GM21360 (cell line): ENCODE results near the gene SNTG2.

Source experiments
- ATAC-seq: cut with Tn5 transposase; IDR thresholded peaks from one replicate; pipeline ENCODE4 v1.9.1; 2021; ENCODE audit warnings: mild to moderate bottlenecking, moderate library complexity; ENCODE audit not compliant: unreplicated experiment

SNTG2 gene

DNA sequence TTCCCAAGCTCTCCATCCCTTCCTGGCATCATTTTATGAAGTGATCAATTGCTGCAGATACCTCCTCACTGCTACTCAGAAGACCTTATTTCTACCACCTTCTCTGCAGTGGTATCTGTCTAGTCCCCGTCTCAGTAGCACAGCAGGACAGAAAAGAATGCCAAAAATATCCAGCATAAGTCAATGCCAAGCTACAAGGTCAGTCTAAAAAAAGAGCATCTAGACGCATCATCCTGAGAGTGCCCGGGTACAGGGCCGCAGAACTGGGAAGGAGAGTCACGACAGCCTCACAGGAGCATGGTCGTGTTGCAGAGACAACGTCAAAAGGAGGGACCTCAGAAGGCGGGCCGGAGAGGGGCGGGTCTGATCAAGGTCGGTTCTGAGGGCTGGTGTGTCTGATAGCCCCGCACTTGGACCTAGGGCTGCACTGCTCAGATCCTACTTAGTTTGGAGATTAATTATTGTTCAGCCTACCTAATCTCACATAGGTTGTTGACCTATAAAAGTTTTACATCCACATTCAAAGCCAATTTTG is 24.3 kb upstream of the SNTG2 start:
- no peak for ATAC-seq

DNA sequence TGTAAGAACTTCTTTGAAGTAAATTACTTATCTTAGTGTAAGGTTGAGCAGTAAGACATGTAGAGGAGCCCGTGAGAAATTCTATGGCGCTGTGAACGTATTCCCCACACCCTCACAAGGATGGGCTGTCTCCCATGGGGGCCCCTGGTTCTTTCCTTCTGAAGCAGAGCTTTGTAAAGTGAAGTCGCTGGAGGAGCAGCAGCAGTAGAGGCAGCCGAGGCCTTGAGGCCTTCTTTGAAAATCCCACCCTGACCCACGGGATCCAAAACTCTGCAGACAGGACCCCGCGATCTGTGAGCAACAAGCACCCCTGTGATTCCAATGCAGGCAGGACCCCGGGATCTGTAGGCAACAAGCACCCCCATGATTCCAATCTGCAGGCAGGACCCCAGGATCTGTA is 23.8 kb upstream of the SNTG2 start:
- ATAC-seq: no peak

DNA sequence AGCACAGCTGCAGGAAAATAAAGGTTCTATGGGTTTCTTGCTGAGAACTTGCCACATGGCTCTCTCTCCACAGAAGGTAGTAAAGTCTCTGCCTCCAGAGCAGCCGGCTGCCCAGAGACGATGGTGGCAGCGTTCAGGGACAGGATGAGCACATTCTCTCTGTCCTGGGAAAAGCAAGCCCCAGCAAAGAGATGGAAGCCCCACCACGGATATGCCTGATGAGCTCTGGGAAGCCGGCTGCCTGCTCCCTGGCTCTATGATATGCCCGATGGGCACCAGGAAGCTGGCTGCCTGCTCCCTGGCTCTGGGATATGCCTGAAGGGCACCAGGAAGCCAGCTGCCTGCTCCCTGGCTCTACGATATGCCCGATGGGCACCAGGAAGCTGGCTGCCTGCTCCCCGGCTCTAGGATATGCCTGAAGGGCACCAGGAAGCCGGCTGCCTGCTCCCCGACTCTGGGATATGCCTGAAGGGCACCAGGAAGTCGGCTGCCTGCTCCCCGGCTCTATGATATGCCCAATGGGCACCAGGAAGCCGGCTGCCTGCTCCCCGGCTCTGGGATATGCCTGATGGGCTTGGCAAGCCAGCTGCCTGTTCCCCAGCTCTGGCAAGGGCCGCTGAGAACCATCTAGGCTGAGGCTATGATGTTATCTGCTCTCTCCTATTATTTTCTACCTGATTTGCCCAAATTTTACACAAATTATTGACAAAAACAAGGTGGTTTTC is 21.5 kb upstream of the SNTG2 start:
- no peak for ATAC-seq

DNA sequence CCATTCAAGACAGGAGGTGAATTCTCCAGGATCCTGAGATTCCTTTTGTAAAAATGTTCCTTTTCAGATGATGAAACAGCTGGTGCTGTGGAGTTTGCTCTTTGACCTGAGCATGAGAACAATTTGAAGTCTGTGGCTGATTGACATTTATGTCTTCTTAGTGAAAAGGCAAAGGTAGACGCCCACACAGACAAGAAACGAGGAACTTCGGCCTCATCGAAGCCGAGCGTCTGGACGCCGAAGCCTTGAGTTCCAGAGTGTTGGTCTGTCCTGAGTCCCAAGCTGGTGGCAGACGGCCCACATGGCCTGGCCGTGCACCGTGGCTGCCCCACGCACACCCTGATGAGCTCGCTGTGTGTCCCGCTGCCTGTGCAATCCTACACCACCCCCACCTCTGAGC is 20.7 kb upstream of the SNTG2 start:
- no peak for ATAC-seq

DNA sequence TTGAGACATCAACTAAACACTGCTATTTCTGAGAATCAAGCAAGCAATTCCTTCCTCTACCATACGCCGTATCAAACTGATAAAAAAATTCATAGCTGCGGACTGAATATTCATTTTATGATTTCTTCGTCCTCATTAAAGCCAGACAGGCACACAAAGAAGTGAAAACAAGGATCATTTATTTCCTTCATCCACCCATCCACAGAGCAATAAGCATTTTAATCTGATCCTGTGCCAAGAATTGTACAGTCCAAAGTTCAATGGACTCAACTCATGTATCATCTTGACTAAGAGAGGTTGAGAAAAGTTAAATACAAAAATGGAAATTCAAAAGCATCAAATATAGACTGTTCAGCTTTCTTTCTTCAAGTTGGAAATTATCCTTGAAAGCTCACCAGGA is 19.7 kb upstream of the SNTG2 start:
- no peak for ATAC-seq

DNA sequence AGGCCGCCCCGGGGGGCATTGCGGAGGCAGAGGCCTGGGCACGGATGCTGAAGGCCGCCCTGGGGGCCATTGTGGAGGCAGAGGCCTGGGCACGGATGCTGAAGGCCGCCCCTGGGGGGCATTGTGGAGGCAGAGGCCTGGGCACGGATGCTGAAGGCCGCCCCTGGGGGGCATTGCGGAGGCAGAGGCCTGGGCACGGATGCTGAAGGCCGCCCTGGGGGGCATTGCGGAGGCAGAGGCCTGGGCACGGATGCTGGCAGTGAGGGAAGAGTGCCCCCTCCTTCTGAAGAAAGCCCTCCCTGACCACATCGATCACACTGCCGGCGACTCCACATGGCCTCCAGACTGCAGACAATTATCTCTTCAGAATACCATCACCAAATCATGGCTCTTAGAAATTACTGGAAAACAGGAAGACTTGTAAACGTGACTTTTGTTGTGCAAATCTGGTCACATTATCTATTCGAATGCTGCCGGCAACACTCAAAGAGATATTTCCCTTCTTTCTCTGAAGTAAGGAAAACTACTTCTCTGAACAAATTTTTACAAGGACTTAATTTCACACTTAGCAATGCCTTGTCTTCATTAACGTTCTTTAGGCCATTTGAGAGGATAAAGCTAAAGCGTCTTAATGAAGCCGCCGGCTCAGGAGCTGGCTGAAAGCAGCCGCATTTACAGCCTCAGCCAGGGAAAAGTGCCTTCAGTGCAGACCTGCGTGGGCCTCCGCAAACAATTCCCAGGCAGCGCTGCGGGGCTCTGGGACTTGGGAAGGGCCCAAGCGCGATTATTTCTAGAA is 18.1 kb upstream of the SNTG2 start:
- no peak for ATAC-seq

DNA sequence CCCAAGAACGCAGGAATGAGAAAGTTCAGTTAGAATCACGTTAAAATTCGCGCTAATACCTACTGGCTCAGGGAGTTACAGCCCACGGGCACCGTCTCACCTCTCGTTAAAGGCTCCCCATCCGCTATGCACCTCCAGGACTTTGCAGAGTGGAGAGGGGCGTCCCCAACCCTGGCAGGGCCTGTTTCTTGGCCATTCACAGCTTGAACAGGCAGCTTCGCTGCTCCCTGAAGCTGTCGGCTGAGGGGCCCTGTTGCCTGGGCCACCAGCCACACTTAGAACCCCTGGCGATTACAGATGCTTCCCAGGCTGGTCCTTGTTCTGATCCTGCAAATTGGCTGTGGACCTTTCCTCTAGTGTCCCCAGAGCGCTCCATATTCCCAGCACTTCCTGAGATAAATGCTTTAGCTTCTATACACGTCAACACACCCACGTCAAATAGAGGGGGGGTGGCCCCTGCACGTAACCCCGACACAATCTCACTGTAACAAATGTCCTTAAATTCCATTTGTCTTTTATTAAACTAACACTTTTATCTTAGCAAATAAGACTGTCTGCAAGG is 16.8 kb upstream of the SNTG2 start:
- no peak for ATAC-seq

DNA sequence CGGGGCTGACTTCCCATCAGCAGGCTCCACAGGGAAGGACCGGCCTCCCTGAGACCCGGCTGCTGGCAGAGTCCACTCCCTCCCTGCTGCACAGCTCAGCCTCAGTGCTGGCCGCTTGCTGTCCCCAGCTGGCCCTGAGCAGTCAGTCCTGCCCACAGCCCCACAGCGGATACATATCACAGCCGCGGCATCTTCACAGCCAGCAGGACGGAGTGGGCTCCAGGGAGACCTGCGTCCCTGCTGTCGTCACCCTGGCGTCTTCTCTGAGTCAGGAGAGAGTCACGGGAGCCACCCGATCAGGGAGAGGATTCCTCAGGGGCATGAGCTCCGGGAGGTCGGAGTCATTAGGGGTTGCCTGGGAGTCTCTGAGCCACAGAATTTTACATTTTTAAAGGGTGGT is 13.1 kb upstream of the SNTG2 start:
- ATAC-seq: no peak

DNA sequence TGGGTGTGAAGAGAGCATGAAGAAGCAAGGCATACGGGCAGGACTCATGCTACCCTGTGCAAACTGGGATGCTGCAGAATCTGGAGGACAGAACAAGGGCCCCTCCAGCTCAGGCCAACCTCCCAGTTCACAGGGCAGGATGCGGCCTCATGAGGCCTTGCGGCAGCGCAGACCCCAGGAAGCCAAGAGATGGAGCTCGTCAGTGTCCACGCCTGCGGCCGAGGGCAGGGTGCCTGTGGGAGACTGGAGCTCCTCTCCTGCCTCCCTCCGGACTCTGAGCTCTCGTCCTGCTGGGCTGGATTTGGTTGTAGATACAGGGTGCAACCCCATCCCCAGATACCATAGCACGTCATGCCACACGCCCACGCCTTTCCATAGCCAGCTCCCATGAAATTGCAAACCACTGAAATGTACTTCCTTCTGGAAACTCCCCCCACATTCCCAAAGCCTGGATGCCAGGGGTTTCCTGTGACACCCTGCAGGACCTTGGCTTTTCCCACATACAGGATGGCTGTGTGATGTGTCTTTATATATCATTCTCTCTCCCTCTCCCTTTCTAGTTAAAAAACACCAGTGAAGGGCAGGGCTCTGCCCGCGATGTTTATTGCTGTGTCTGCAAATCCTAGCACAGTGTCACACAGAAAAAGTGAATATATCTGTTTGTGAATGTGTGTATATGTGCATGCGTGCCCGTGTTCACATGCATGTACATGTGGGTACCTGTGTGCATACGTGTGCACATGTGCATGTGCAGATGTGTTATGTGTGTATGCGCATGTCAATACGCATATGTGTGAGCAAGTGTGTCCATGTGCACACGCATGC is 12.3 kb upstream of the SNTG2 start:
- no peak for ATAC-seq

DNA sequence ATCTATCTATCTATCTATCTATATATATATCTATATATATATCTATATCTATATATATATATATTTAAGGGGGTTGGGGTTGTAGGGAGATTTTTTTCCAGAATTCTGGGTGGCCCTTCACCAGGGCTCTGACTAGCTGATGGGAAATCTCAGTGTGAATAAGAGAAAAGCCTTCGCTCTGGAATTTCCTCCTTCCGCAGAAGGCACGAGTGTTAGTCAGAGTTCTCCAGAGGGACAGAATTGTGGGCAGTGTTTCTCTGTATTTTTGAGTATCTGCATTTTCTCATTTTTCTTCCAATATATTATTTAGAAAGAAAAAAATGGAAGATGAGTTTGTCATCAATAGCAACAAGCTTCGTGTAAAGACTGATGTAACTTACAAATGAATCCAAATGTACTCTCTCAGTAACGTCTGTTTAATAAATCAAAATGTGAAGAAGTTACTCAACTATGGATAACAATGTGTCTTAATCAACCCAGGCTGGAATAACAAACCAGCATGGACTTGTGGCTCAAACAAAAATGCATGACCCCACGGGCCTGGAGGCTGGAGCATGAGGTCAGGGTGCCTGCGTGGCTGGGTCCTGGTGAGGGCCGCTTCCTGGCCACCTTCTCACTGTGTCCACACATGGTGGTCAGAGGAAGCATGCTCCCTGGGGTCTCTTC is 10.6 kb upstream of the SNTG2 start:
- ATAC-seq: no peak

DNA sequence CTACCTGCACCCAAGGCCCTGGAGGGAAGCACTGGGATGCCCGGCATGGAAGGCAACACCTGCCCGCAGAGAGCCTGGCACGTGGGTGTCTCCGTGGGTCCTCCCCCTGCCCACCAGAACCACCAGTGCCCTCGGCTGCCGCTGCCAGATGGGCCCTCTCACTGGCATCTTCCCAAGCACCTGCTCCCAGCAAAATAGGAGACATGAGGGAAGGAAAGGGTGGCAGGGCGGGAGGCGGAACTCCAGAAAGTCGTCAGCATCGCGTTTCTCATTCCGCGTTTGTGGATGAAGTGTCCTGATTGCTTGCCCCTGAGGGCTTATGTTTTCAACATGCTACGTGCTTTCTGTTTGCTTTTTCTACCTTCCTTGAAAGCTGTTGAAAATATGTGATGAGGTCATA is 8.8 kb upstream of the SNTG2 start:
- ATAC-seq: no peak

DNA sequence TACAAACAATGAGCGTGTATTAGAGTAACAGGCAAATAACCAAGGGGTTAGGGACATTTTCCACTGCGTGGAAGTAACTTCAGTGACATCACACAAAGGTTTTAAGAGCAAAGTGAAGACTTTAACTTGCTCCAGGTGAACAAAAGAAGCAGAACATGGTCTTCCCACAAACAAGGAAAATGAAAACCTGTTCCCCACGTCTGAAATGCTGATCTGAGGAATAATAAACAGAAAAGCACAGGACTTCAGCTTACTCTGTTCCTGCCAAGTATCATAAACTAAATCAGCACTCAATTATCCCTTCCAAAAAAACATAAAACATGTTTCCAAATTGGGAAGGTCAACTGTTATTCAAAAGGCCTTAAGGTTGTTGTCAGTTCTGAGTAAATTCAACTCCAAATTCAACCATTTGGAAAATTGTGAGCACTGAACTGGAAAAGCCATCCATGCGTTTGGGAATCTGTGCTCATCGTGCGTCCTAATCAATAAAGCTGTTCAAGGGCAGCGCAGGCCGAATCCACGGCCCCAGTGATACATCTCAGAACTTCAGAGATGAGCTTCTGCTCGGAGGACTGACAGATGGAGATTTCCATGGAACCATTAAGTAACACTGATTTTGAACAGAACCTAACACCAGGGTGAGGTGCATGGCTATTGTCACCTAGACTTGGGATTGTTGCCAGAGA is 7.7 kb upstream of the SNTG2 start:
- no peak for ATAC-seq

DNA sequence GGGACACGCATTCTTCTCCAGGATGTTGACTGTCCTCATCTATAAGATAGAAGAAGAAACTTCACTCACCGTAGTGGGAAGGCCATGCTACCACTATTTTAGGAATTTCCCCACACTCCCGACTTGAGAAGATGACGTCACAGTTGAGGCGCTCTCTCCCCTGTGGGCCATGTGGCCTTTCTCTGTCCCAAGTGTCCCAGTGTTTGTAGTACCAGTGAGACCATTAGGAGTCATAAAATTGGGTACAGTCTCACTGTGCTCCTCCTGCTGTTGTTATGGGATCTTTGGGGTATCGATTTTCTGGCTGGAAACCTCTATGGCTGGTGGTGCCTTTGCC is 7.2 kb upstream of the SNTG2 start:
- no peak for ATAC-seq

DNA sequence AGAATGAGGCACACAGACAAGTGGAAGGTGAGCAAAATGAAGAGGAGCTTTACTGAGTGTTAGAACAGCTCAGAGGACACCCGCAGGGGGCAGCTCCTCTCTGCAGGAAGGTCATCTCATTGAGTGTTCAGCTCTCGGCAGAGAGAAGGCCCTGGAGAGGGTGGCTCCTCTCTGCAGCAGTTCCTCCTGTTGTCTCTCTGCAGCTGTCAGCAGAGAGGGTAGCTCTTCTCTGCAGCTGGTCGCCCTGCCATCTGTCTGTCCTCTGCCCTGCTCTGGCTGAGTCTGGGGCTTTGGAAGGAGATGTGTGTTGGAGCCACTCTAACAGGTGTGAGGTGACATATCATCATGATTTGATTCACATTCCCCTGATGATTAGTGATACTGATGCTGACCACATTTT is 6.8 kb upstream of the SNTG2 start:
- no peak for ATAC-seq

DNA sequence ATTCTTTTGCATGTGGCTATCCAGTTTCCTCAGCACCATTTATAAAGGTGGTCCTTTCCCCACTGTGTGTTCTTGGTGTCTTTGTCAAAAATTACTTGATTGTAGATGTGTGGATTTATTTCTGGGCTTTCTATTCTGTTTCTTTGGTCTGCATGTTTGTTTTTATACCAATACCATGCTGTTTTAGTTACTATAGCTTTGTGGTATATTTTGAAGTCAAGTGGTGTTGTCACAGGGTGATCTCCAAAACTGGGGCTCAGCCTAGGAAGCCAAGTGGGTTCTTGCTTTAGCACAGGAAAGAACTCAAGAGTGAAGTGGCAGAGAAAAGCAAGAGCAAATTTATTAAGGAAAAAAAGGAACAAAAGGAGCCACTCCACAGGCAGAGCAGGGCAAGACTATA is 6.0 kb upstream of the SNTG2 start:
- no peak for ATAC-seq

DNA sequence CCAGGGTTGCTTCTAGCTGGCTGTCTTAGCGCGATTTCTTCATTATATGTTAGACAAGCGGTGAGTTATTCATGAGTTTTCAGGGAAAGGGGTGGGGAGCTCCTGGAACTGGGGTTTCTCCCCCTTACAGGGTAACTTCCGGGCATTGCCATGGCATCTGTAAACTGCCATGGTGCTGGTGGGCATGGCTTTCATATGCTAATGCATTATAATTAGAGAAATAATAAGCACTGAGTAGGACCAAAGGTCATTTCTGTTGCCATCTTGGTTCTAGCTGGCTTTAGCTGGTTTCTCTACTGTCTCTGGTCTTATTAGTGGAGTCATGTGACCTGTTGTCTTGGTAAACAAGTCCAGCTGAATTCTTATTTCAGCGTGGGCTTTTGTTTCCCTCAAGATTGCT is 5.5 kb upstream of the SNTG2 start:
- ATAC-seq: no peak

DNA sequence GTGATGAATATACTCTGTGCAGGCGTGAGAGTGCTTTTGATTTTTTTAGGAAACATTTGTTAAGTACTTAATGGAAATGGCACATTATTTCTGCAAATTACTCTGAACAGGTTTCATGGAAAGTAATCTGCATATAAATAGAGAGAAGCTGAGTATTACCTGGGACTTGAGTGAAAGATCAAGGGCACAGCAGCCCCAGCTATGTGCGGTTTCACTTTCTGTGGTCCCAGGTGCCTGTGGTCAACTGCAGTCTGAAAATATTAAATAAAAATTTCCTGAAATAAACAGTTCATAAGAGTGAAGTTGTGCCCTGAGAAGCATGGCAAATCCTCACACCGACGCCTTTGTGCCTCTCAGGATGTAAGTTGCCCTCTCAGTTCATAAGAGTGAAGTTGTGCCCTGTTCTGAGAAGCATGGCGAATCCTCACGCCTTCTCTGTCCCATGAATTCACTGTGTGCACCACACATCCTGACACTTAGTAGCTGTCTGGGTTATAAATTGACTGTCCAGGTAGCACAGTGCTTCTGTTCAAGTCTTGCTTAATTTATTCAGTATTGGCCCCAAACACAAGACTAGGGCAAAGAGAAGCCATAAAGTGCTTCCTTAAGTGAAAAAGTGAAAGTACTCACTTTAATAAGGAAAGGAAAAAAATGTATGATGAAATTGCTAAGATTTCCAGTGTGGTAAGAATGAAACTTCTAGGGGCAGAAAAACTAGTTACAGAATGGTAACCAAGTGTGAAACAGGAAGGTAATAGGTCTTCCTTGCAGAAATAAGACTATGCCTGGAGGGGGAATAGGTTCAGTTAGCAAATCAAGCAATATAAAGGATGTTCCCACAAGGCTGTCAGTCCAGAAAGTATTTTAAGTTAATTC is 4.3 kb upstream of the SNTG2 start:
- peak; percentile 59 for ATAC-seq

DNA sequence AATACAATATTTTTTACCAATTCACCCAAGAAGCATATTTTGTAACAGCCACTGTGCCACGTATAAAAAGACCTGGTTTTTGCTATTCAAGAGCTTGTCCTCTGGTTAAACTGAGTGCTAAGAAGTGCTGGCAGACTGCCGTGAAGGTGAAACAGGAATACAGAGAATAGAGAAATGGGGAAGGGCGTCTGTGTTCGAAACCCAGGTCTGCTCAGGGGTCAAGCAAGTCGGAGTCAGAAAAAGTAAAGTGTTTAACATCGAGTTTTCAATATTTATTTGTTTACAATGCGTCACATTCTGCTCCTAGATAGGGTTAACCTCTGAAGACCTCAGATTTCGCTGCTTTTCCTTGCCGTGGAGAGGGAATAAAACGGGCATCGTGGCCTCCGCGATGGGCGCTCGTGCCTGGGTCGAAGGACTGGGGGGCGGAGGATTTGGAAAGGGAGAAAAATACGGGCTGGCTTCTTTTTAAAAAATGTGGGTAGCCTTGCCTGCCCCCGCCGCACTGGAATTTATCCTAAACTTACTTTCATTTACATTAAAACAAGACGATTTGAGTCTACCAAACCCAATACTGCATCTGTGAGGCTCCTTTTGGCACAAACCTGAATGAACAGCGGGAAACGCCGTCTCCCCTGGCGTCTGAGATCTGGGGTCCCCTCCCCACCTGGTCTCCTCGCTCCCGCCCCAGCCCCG is 1.1 kb upstream of the SNTG2 start:
- ATAC-seq: no peak
